ENCODE results near the gene ADAM12.
"Not testable (repeated sequence)": the region's sequence is repeated elsewhere in the genome, so short reads cannot be mapped to it uniquely, and the experiment has no call there.

The ADAM12 gene

DNA sequence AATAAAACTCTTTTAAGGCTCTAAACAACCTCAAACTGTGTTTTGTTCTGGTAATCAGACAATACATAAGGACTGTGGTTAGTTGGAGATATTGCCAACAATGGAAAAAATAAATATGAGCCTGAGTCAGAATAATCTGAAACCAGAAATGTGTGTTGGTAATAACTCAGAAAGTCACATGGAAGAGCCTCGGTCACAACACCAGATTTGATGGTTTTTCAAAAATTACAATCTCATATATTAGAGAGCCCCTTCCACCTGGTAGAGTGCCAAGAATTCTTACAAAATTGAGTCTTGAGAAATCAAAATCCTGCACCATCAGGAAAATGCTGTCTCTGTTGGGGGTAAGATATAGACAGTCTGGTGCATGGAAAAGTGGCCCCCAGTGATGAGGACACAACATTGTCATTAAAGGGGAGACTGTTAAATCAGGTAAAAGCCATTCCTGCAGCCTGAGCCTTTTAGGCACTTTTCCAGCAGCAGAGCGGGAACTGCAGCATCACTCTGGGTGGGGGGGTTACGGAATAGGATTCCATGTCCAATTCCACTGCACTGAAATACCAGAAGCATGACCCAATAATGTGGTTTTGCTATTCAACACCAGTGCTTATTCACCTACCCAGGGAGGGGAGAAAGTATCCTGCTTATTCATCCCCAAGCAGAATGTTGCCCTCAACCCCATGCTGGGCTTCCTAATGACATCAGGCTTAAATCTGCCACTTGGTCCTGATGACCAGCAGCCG is 9.5 kb upstream of the ADAM12 start:
- Histone ChIP-seq H3K27me3 (ENCODE audit: control insufficient read depth, insufficient read depth, low read length) (no peaks in the 10 kb centered on the region), H3K9ac (ENCODE audit: low read length) (no peak overlapping the region), H3K4me3 (ENCODE audit: low read length) (no peak overlapping the region), H3K36me3 (ENCODE audit: control insufficient read depth, insufficient read depth, low read length) (no peaks in the 10 kb centered on the region), H3K4me1 (ENCODE audit: control insufficient read depth, insufficient read depth, low read length) (no peaks in the 10 kb centered on the region), H3K27ac (ENCODE audit: low read depth, low read length) (no peak overlapping the region)

DNA sequence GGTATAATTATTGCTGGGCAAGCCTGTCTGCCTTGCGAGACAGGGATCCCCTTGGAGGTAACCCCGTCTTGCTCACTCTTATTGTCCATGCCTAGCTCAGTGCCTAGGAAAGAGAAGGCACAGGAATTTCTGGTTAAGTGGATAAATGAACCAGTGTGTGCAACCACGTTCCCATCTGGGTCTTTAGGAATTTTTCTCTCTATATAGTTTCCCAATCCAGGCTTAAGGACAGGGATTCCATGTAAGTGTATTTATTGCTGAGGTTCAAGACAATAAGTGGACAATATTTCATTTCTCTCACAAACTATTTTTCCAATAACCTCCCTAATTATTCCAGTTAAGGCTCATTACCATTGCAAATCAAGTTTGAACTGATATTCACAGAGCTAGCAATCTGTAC is 8.9 kb upstream of the ADAM12 start:
- H3K36me3 ChIP-seq (ENCODE audit: control insufficient read depth, insufficient read depth, low read length): no peaks in the 10 kb centered on the region
- no peaks in the 10 kb centered on the region for H3K27me3 ChIP-seq (ENCODE audit: control insufficient read depth, insufficient read depth, low read length)
- H3K9ac ChIP-seq (ENCODE audit: low read length): no peak overlapping the region
- no peaks in the 10 kb centered on the region for H3K4me1 ChIP-seq (ENCODE audit: control insufficient read depth, insufficient read depth, low read length)
- H3K27ac ChIP-seq (ENCODE audit: low read depth, low read length): no peak overlapping the region
- H3K4me3 ChIP-seq (ENCODE audit: low read length): no peak overlapping the region

DNA sequence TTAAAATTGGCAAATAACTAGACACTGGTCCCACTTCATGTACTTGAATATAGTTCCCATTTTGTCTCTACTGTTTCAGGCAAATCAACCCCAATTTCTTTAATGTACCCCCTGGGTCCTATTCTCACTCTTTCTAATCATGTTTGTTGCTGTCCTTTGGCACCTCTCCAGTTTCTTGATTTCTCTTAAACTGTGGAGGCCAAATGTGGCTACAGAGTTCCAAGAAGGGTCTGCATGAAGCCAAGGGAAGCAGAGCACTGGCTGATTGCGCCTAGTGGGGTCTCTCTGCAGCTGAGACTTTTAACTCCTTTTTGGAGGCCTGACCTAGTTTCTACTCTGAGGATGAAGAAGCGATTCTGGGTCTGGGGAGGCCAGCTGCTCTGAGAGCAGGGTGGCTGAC is 6.7 kb upstream of the ADAM12 start:
- Histone ChIP-seq H3K27me3 (ENCODE audit: control insufficient read depth, insufficient read depth, low read length) (no peaks in the 10 kb centered on the region), H3K4me1 (ENCODE audit: control insufficient read depth, insufficient read depth, low read length) (no peaks in the 10 kb centered on the region), H3K4me3 (ENCODE audit: low read length) (no peak overlapping the region), H3K27ac (ENCODE audit: low read depth, low read length) (no peak overlapping the region), H3K9ac (ENCODE audit: low read length) (no peak overlapping the region), H3K36me3 (ENCODE audit: control insufficient read depth, insufficient read depth, low read length) (no peaks in the 10 kb centered on the region)

- H3K27me3 ChIP-seq (ENCODE audit: control insufficient read depth, insufficient read depth, low read length): peaks cover 2% of the 10 kb centered on the region
- H3K4me1 ChIP-seq (ENCODE audit: control insufficient read depth, insufficient read depth, low read length): no peaks in the 10 kb centered on the region
- no peak overlapping the region for H3K4me3 ChIP-seq (ENCODE audit: low read length)
- no peaks in the 10 kb centered on the region for H3K36me3 ChIP-seq (ENCODE audit: control insufficient read depth, insufficient read depth, low read length)
- H3K27ac ChIP-seq (ENCODE audit: low read depth, low read length): no peak overlapping the region
- H3K9ac ChIP-seq (ENCODE audit: low read length): no peak overlapping the region
Measured at GRCh38 chr10:126393076-126393475, 4.8 kb upstream of the ADAM12 start.

DNA sequence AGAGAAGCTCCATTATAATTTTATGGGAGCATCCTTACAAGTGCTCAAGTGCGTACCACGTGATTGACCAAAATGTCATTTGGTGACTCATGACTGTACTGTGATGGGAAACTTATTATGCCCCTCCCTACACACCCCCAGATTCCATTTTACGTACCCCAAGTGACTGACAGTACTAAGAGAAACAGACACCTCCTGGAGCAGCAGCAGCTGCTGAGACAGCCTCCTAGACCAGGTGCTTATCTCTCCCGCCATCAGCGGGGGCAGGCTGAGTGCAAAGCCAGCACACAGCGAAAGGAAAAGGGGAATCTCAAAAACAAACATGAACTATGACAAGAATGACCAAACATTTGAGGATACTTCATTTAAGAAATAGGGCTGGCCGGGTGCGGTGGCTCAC is 4.2 kb upstream of the ADAM12 start:
- H3K9ac ChIP-seq (ENCODE audit: low read length): no peak overlapping the region
- no peak overlapping the region for H3K27ac ChIP-seq (ENCODE audit: low read depth, low read length)
- H3K4me1 ChIP-seq (ENCODE audit: control insufficient read depth, insufficient read depth, low read length): peaks cover under 1% of the 10 kb centered on the region
- H3K27me3 ChIP-seq (ENCODE audit: control insufficient read depth, insufficient read depth, low read length): peaks cover 2% of the 10 kb centered on the region
- no peaks in the 10 kb centered on the region for H3K36me3 ChIP-seq (ENCODE audit: control insufficient read depth, insufficient read depth, low read length)
- no peak overlapping the region for H3K4me3 ChIP-seq (ENCODE audit: low read length)

DNA sequence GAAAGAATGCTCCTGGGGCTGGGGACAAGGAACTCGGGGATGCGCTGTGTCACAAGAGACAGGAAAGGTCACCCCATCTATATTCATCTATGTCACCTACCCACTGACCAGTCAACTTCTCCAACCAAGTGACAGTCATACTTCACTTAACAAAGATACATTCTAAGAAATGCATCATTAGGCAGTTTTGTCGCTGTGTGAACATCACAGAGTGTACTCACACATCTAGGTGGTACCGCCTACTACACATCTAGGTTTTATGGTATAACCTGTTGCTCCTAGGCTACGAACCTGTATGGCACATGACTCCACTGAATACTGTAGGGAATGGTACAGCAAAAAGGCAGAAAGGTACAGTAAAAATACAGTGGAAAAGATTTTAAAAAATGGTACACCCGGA is 3.8 kb upstream of the ADAM12 start:
- Histone ChIP-seq H3K9ac (ENCODE audit: low read length) (no peak overlapping the region), H3K4me1 (ENCODE audit: control insufficient read depth, insufficient read depth, low read length) (peaks cover 2% of the 10 kb centered on the region), H3K4me3 (ENCODE audit: low read length) (no peak overlapping the region), H3K27me3 (ENCODE audit: control insufficient read depth, insufficient read depth, low read length) (peaks cover 2% of the 10 kb centered on the region), H3K27ac (ENCODE audit: low read depth, low read length) (no peak overlapping the region), H3K36me3 (ENCODE audit: control insufficient read depth, insufficient read depth, low read length) (no peaks in the 10 kb centered on the region)

- H3K4me1 ChIP-seq (ENCODE audit: control insufficient read depth, insufficient read depth, low read length): peaks cover 2% of the 10 kb centered on the region
- no peak overlapping the region for H3K27ac ChIP-seq (ENCODE audit: low read depth, low read length)
- no peak overlapping the region for H3K4me3 ChIP-seq (ENCODE audit: low read length)
- no peak overlapping the region for H3K9ac ChIP-seq (ENCODE audit: low read length)
- H3K36me3 ChIP-seq (ENCODE audit: control insufficient read depth, insufficient read depth, low read length): no peaks in the 10 kb centered on the region
- peaks cover 2% of the 10 kb centered on the region for H3K27me3 ChIP-seq (ENCODE audit: control insufficient read depth, insufficient read depth, low read length)
Measured at GRCh38 chr10:126391192-126391885, 3.1 kb upstream of the ADAM12 start.

- H3K27me3 ChIP-seq (ENCODE audit: control insufficient read depth, insufficient read depth, low read length): peaks cover 2% of the 10 kb centered on the region
- H3K4me1 ChIP-seq (ENCODE audit: control insufficient read depth, insufficient read depth, low read length): peaks cover 2% of the 10 kb centered on the region
- H3K27ac ChIP-seq (ENCODE audit: low read depth, low read length): no peak overlapping the region
- H3K4me3 ChIP-seq (ENCODE audit: low read length): no peak overlapping the region
- H3K36me3 ChIP-seq (ENCODE audit: control insufficient read depth, insufficient read depth, low read length): no peaks in the 10 kb centered on the region
- H3K9ac ChIP-seq (ENCODE audit: low read length): no peak overlapping the region
Measured at GRCh38 chr10:126390324-126390723, 2.0 kb upstream of the ADAM12 start.

DNA sequence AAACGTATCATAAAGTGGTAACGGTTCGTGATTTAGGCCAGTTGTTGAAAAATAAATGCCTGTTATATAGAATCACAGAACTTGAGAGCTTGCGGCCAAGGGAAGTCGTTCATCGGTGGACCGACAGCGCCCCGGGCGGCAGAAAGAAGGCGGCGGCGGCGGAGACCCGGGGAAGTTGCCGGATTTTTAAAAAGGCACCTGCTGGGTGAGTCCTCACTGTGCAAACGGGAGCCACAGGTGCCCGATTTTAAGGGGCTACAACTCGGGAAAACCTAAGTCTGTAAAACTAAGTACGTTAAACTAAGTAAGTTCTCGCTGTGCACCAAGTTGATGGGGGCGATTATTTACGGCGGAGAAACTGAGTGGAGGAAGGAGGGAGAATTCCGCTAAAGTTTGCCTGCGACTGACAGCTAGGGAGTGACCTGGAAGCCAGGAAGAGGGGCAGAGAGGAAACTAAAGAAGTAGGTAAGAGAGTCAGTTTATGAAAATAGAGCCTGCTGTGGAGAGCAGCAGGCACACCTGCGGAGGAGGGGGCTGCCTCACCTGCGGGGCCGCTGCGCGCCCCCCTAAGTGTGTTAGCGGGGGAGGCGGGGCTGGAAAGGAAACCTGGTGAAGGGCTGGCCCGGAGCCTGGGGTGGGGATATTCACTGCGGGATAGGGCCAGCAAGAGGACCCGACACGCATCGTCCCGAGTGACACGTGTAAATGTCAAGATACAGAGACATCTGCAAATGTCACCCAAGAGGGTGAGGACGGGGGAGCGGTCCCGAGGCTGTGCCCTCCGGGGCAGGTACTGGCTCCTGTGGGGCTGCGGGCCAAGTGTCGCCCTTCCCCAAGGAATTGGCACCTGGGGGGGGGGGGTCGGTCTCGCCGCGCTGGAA is 996 bp downstream of the ADAM12 start:
- Histone ChIP-seq H3K36me3 (ENCODE audit: control insufficient read depth, insufficient read depth, low read length) (no peaks in the 10 kb centered on the region), H3K9ac (ENCODE audit: low read length) (no peak overlapping the region), H3K4me1 (ENCODE audit: control insufficient read depth, insufficient read depth, low read length) (peaks cover 2% of the 10 kb centered on the region), H3K27ac (ENCODE audit: low read depth, low read length) (no peak overlapping the region), H3K27me3 (ENCODE audit: control insufficient read depth, insufficient read depth, low read length) (peaks cover 2% of the 10 kb centered on the region), H3K4me3 (ENCODE audit: low read length) (peak overlapping the region; percentile 44)

GRCh38 chr10:126384269-126384873 is 3.9 kb downstream of the ADAM12 start:
- Histone ChIP-seq H3K4me3 (ENCODE audit: low read length) (no peak overlapping the region), H3K27ac (ENCODE audit: low read depth, low read length) (no peak overlapping the region), H3K27me3 (ENCODE audit: control insufficient read depth, insufficient read depth, low read length) (peaks cover 2% of the 10 kb centered on the region), H3K36me3 (ENCODE audit: control insufficient read depth, insufficient read depth, low read length) (no peaks in the 10 kb centered on the region), H3K4me1 (ENCODE audit: control insufficient read depth, insufficient read depth, low read length) (peaks cover 2% of the 10 kb centered on the region), H3K9ac (ENCODE audit: low read length) (no peak overlapping the region)

DNA sequence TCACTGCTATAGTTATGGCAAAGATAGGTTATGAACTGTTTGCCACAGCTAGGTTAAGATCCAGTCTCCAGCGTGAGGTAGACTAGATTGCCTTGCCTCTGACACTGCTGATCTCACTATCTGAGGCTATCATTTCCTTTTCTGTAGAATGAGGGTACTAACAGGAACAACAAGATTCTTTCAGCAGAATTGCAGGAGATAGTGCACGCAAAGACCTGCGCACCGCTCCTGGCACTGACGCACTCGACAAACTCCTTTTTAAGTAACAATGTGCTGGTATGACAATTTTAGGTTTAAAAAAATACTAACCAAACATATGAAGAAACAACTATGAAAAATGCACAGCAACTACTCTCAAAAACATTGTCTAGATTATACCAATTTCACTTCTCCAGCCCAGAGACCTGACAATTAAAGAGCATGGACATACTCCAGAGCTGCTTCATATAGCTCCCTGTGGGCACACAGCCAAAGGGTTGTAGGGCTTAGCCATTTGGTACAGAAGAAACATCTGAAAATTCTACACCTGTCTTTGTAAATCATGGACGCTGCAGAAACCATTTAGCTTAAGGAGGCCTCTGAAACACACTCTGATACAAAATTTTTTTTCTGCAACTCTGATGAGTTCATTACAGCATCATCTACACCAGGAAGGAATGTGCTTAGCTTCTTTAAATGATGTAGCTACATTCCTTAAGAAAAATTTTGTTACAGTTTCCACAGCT is 7.8 kb downstream of the ADAM12 start:
- Histone ChIP-seq H3K4me3 (ENCODE audit: low read length) (no peak overlapping the region), H3K27ac (ENCODE audit: low read depth, low read length) (no peak overlapping the region), H3K36me3 (ENCODE audit: control insufficient read depth, insufficient read depth, low read length) (no peaks in the 10 kb centered on the region), H3K27me3 (ENCODE audit: control insufficient read depth, insufficient read depth, low read length) (no peaks in the 10 kb centered on the region), H3K4me1 (ENCODE audit: control insufficient read depth, insufficient read depth, low read length) (no peaks in the 10 kb centered on the region), H3K9ac (ENCODE audit: low read length) (no peak overlapping the region)

- not testable (repeated sequence) for H3K4me1 ChIP-seq (ENCODE audit: control insufficient read depth, insufficient read depth, low read length); H3K27me3 ChIP-seq (ENCODE audit: control insufficient read depth, insufficient read depth, low read length); H3K27ac ChIP-seq (ENCODE audit: low read depth, low read length); H3K9ac ChIP-seq (ENCODE audit: low read length); H3K4me3 ChIP-seq (ENCODE audit: low read length); H3K36me3 ChIP-seq (ENCODE audit: control insufficient read depth, insufficient read depth, low read length)
Measured at GRCh38 chr10:126379166-126379565, 9.1 kb downstream of the ADAM12 start.

All from rectal smooth muscle tissue (tissue), 1 donor.